ENCODE data around the gene DPM2. TPM values are rescaled to one million over a fixed set of nuclear protein-coding genes. Genes with fewer than 3 reads are reported as not detected.

The DPM2 gene
- total and polyA plus RNA-seq, 5 donors from 2014 or later: 27.5 to 35.7 (median 30.6) TPM

- Histone ChIP-seq H3K27ac (ENCODE audit: insufficient read depth, low read length, poor library complexity, severe bottlenecking) (peak overlapping the region; percentile 91), H3K27me3 (ENCODE audit: control insufficient read depth, insufficient read depth, low read length) (no peaks in the 10 kb centered on the region), H3K4me1 (ENCODE audit: control insufficient read depth, insufficient read depth, low read length, poor library complexity, severe bottlenecking) (peaks cover 98% of the 10 kb centered on the region), H3K4me3 (ENCODE audit: low read depth, low read length) (peak overlapping the region; percentile 97), H3K9me3 (ENCODE audit: control insufficient read depth in 2 of 2, low read length in 2 of 2) (no peaks in the 10 kb centered on the region), H3K36me3 (ENCODE audit: control insufficient read depth, insufficient read depth, low read length) (peaks cover 8% of the 10 kb centered on the region)
- H3K27me3 Mint-ChIP-seq: peaks cover 9% of the 10 kb centered on the region
- H3K36me3 Mint-ChIP-seq: peaks cover 45% of the 10 kb centered on the region
- no peaks in the 10 kb centered on the region for H3K9me3 Mint-ChIP-seq
- peaks cover 15 to 98% (median 70%) of the 10 kb centered on the region in 4 donors for H3K4me1 Mint-ChIP-seq
- H3K27ac Mint-ChIP-seq: peak overlapping the region; percentile 98 to 99 (median 98)
- peak; percentile 71 to 73 for ATAC-seq (ENCODE audit: low read depth in 2 of 2)
- H3K4me3 Mint-ChIP-seq: peak overlapping the region; percentile 88 to 97 (median 95)
- DNase-seq: peak; percentile 58 to 93 (median 82)
Measured at GRCh38 chr9:127970401-127971313, 33.0 kb upstream of the DPM2 start.

- H3K4me1 ChIP-seq (ENCODE audit: control insufficient read depth, insufficient read depth, low read length, poor library complexity, severe bottlenecking): peaks cover 98% of the 10 kb centered on the region
- Mint-ChIP-seq H3K27me3 (peaks cover 6% of the 10 kb centered on the region), H3K4me1 (peaks cover 12 to 99% (median 67%) of the 10 kb centered on the region in 4 donors), H3K36me3 (peaks cover 41% of the 10 kb centered on the region), H3K4me3 (peak overlapping the region; percentile 88 to 97 (median 95)), H3K9me3 (no peaks in the 10 kb centered on the region), H3K27ac (peak overlapping the region; percentile 98 to 99 (median 98))
- H3K36me3 ChIP-seq (ENCODE audit: control insufficient read depth, insufficient read depth, low read length): peaks cover 5% of the 10 kb centered on the region
- no peaks in the 10 kb centered on the region for H3K27me3 ChIP-seq (ENCODE audit: control insufficient read depth, insufficient read depth, low read length)
- H3K4me3 ChIP-seq (ENCODE audit: low read depth, low read length): peak overlapping the region; percentile 81
- H3K27ac ChIP-seq (ENCODE audit: insufficient read depth, low read length, poor library complexity, severe bottlenecking): peak overlapping the region; percentile 91
- ATAC-seq (ENCODE audit: low read depth in 2 of 2): no peak
- no peaks in the 10 kb centered on the region for H3K9me3 ChIP-seq (ENCODE audit: control insufficient read depth in 2 of 2, low read length in 2 of 2)
- DNase-seq: no peak
Measured at GRCh38 chr9:127968700-127969383, 31.2 kb upstream of the DPM2 start.

GRCh38 chr9:127968042-127968441 lies 30.4 kb upstream of the DPM2 start:
- H3K4me1 ChIP-seq (ENCODE audit: control insufficient read depth, insufficient read depth, low read length, poor library complexity, severe bottlenecking): peaks cover 98% of the 10 kb centered on the region
- Mint-ChIP-seq H3K4me1 (peaks cover 12 to 99% (median 74%) of the 10 kb centered on the region in 4 donors), H3K4me3 (peak overlapping the region; percentile 88 to 97 (median 95)), H3K27me3 (peaks cover 6% of the 10 kb centered on the region), H3K27ac (peak overlapping the region; percentile 98 to 99 (median 98)), H3K36me3 (peaks cover 46% of the 10 kb centered on the region), H3K9me3 (no peaks in the 10 kb centered on the region)
- H3K27ac ChIP-seq (ENCODE audit: insufficient read depth, low read length, poor library complexity, severe bottlenecking): peak overlapping the region; percentile 91
- ATAC-seq (ENCODE audit: low read depth in 2 of 2) (no peak), DNase-seq (peak in 1 of 3 donors; percentile 43)
- H3K36me3 ChIP-seq (ENCODE audit: control insufficient read depth, insufficient read depth, low read length): peaks cover 5% of the 10 kb centered on the region
- peak overlapping the region; percentile 48 for H3K4me3 ChIP-seq (ENCODE audit: low read depth, low read length)
- H3K9me3 ChIP-seq (ENCODE audit: control insufficient read depth in 2 of 2, low read length in 2 of 2): no peaks in the 10 kb centered on the region
- no peaks in the 10 kb centered on the region for H3K27me3 ChIP-seq (ENCODE audit: control insufficient read depth, insufficient read depth, low read length)

GRCh38 chr9:127967151-127967809 lies 29.6 kb upstream of the DPM2 start:
- H3K4me1 Mint-ChIP-seq: peaks cover 17 to 99% (median 79%) of the 10 kb centered on the region in 4 donors
- peaks cover 47% of the 10 kb centered on the region for H3K36me3 Mint-ChIP-seq
- peaks cover 6% of the 10 kb centered on the region for H3K27me3 Mint-ChIP-seq
- Histone ChIP-seq H3K27ac (ENCODE audit: insufficient read depth, low read length, poor library complexity, severe bottlenecking) (peak overlapping the region; percentile 91), H3K36me3 (ENCODE audit: control insufficient read depth, insufficient read depth, low read length) (peaks cover 10% of the 10 kb centered on the region), H3K9me3 (ENCODE audit: control insufficient read depth in 2 of 2, low read length in 2 of 2) (no peaks in the 10 kb centered on the region), H3K4me1 (ENCODE audit: control insufficient read depth, insufficient read depth, low read length, poor library complexity, severe bottlenecking) (peaks cover 98% of the 10 kb centered on the region), H3K4me3 (ENCODE audit: low read depth, low read length) (peak overlapping the region; percentile 48), H3K27me3 (ENCODE audit: control insufficient read depth, insufficient read depth, low read length) (no peaks in the 10 kb centered on the region)
- H3K4me3 Mint-ChIP-seq: peak overlapping the region; percentile 88 to 97 (median 94)
- H3K27ac Mint-ChIP-seq: peak overlapping the region; percentile 82 to 99 (median 98)
- DNase-seq (no peak), ATAC-seq (ENCODE audit: low read depth in 2 of 2) (no peak)
- no peaks in the 10 kb centered on the region for H3K9me3 Mint-ChIP-seq

GRCh38 chr9:127966416-127967150 lies 28.9 kb upstream of the DPM2 start:
- DNase-seq: no peak
- peaks cover 22 to 99% (median 77%) of the 10 kb centered on the region in 4 donors for H3K4me1 Mint-ChIP-seq
- peak overlapping the region; percentile 91 for H3K27ac ChIP-seq (ENCODE audit: insufficient read depth, low read length, poor library complexity, severe bottlenecking)

GRCh38 chr9:127965953-127966352 lies 28.3 kb upstream of the DPM2 start:
- Mint-ChIP-seq H3K27ac (peak overlapping the region; percentile 71 to 99 (median 98)), H3K36me3 (peaks cover 50% of the 10 kb centered on the region), H3K4me3 (peak overlapping the region; percentile 89 to 97 (median 94)), H3K9me3 (no peaks in the 10 kb centered on the region), H3K4me1 (peaks cover 22 to 100% (median 78%) of the 10 kb centered on the region in 4 donors), H3K27me3 (peaks cover 3% of the 10 kb centered on the region)
- peaks cover 23% of the 10 kb centered on the region for H3K36me3 ChIP-seq (ENCODE audit: control insufficient read depth, insufficient read depth, low read length)
- H3K4me3 ChIP-seq (ENCODE audit: low read depth, low read length): peak overlapping the region; percentile 48
- ATAC-seq (ENCODE audit: low read depth in 2 of 2) (no peak), DNase-seq (no peak)
- H3K27ac ChIP-seq (ENCODE audit: insufficient read depth, low read length, poor library complexity, severe bottlenecking): peak overlapping the region; percentile 91
- no peaks in the 10 kb centered on the region for H3K9me3 ChIP-seq (ENCODE audit: control insufficient read depth in 2 of 2, low read length in 2 of 2)
- H3K4me1 ChIP-seq (ENCODE audit: control insufficient read depth, insufficient read depth, low read length, poor library complexity, severe bottlenecking): peaks cover 99% of the 10 kb centered on the region
- H3K27me3 ChIP-seq (ENCODE audit: control insufficient read depth, insufficient read depth, low read length): no peaks in the 10 kb centered on the region

More at GRCh38 chr9:127966416-127967150, 28.9 kb upstream of the DPM2 start:
- Histone ChIP-seq H3K4me3 (ENCODE audit: low read depth, low read length) (peak overlapping the region; percentile 48), H3K36me3 (ENCODE audit: control insufficient read depth, insufficient read depth, low read length) (peaks cover 17% of the 10 kb centered on the region), H3K4me1 (ENCODE audit: control insufficient read depth, insufficient read depth, low read length, poor library complexity, severe bottlenecking) (peaks cover 98% of the 10 kb centered on the region), H3K9me3 (ENCODE audit: control insufficient read depth in 2 of 2, low read length in 2 of 2) (no peaks in the 10 kb centered on the region), H3K27me3 (ENCODE audit: control insufficient read depth, insufficient read depth, low read length) (no peaks in the 10 kb centered on the region)
- H3K36me3 Mint-ChIP-seq: peaks cover 47% of the 10 kb centered on the region
- ATAC-seq (ENCODE audit: low read depth in 2 of 2): no peak
- H3K27me3 Mint-ChIP-seq: peaks cover 6% of the 10 kb centered on the region
- no peaks in the 10 kb centered on the region for H3K9me3 Mint-ChIP-seq
- peak overlapping the region; percentile 71 to 99 (median 98) for H3K27ac Mint-ChIP-seq
- peak overlapping the region; percentile 27 to 97 (median 92) for H3K4me3 Mint-ChIP-seq
